ENCODE data around the gene SLC22A14.
A peak's percentile ranks its signal among the peaks of the same experiment; 100 is the strongest.
"Not testable (repeated sequence)": the region's sequence is repeated elsewhere in the genome, so short reads cannot be mapped to it uniquely, and the experiment has no call there.

SLC22A14 gene, protein sequence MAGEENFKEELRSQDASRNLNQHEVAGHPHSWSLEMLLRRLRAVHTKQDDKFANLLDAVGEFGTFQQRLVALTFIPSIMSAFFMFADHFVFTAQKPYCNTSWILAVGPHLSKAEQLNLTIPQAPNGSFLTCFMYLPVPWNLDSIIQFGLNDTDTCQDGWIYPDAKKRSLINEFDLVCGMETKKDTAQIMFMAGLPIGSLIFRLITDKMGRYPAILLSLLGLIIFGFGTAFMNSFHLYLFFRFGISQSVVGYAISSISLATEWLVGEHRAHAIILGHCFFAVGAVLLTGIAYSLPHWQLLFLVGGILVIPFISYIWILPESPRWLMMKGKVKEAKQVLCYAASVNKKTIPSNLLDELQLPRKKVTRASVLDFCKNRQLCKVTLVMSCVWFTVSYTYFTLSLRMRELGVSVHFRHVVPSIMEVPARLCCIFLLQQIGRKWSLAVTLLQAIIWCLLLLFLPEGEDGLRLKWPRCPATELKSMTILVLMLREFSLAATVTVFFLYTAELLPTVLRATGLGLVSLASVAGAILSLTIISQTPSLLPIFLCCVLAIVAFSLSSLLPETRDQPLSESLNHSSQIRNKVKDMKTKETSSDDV

GRCh38 chr3:38281895-38282686, at the start of gene SLC22A14:
Gene SLC22A14, plus strand, starts transcription at chr3:38282294. Its CDS starts 23,733 bp downstream, at chr3:38306027.
- DNase-seq (ENCODE audit: low spot score): no peak

DNA sequence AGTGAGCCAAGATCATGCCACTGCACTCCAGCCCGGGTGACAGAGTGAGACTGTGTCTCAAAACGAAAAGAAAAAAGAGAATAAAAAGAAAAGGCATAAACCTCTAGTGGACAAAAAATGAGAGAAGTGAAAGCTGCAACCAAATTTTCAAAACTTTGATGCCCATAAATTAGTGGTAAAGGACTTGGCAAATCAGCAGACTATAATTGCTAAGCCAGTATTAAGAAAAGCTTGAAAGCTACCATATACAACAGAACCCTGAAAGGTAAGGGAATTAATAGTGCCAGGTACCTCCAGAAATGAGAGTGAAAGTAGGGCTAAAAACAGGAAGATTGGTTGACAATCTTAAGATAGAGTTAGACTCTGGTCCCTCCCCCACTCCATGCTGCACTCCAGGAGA, 49.4 kb upstream of the SLC22A14 start:
- no peak for DNase-seq (ENCODE audit: low spot score)

GRCh38 chr3:38235466-38235865, 46.6 kb upstream of the SLC22A14 start:
- DNase-seq (ENCODE audit: low spot score): no peak

DNA sequence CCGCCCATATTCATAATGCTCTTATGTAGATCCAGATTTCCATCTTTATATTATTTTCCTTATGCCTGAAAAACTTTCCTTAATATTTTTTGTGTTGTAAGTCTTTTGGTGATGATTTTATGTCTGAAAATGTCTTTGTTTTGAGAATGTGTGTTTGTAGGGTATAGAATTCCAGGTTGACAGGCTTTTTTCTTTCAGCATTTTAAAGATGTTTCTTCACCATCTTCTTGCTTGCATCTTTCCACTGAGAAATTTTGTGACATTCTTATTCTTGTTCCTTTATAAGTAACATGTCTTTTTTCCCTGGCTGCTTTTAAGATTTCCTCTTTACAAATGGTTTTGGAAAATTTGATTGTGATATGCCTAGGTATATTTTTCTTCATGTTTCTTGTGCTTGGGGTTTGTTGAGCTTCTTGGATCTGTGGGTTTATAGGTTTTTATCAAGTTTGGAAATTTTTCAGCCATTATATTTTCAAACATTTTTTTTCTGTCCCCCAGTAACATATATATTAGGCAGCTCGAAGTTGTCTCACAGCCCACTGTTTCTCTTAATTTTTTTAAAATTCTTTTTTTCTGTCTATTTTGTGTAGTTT, 43.6 kb upstream of the SLC22A14 start:
- no peak for DNase-seq (ENCODE audit: low spot score)

- DNase-seq (ENCODE audit: low spot score): not testable (repeated sequence)
These were observed 39.3 kb upstream of the SLC22A14 start for GRCh38 chr3:38242812-38243211.

DNA sequence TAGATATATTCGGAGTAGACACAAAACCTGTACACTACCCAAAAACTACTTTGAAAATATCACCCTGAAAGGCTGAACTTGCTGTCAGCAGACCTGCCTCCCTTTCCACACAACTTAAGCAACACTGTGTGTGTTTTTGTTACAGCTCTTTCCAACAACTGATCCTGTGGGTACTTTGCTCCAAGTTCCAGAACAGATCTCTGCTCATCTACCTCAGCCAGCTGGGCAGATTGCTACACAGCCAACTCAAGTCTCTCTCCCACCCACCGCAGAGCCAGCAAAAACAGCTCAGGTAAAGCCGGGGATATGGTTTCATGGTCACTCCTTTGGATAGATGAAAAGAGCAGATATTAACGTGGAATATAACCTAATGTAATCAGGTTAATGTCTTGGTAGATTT, 36.2 kb upstream of the SLC22A14 start:
- no peak for DNase-seq (ENCODE audit: low spot score)

DNA sequence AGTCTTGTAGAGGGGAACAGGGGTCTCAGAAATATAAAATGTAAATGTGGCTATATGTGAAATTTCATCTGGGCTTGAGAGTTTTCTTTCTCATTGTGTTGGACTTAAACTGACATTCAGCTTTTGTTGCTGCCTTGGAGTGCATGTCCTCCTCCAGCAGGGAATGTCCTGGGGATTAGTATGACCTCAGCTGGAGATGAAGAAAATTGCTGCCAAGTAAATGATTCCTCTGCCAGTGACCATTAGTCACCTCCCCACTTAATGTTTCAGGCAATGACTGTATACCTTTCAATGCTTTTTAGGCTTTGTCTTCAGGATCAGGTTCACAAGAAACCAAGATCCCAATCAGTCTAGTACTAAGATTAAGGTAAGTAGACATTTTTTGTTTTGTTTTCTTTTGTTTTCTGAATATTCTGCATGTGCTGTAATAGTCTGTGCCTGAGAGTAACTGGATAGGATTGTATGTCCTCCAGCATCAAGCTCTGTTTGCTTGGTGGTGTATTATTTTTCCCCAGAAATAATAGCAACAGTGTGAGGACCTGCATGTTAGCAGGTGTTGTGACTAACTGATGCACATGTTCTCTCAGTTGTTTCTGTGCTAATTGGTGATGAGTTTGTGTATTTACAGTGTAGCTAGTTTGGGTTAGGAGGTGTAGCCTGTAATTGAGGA, 34.6 kb upstream of the SLC22A14 start:
- peak; percentile 21 for DNase-seq (ENCODE audit: low spot score)

DNA sequence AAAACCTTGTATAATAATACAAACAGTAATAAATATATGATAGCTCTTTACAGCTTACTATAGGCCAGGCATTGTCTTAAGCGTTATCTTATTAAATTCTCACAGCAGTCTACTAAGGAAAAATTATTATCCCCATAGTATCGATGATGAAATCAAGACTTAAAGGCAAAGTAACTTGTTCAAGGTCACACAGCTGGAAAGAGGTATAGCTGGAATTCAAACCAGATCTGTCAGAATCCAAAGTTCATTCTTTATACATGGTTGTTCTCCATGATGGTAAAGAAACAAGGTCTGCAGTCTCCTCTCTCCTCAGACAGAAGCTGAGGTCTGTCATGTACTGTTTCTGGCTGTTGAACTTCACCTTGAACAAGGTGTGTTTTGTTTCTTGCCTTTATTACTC, 31.9 kb upstream of the SLC22A14 start:
- DNase-seq (ENCODE audit: low spot score): no peak

DNA sequence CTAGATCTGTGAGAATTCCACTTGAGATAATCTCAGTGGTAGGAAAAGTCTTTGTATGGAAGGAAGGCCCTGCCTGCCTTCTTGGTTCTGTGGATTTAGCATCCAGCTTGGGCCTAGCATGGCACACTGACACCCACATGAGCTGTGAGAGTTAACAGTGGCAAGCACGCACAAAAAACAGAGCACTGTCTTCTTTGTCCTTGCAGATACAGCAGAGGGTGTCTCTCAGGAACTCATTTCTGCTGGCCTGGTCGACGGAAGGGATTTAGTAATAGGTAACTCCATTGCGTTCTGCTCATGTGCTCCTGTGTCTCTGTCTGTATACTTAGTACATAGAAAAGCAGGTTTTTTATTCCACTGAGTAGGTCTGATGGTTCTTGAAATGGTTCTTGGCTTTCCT, 30.9 kb upstream of the SLC22A14 start:
- DNase-seq (ENCODE audit: low spot score): no peak

GRCh38 chr3:38253704-38254103, 28.4 kb upstream of the SLC22A14 start:
- DNase-seq (ENCODE audit: low spot score): no peak

GRCh38 chr3:38254872-38255271, 27.2 kb upstream of the SLC22A14 start:
- DNase-seq (ENCODE audit: low spot score): no peak

- no peak for DNase-seq (ENCODE audit: low spot score)
These were observed 26.5 kb upstream of the SLC22A14 start for GRCh38 chr3:38255627-38256026.

DNA sequence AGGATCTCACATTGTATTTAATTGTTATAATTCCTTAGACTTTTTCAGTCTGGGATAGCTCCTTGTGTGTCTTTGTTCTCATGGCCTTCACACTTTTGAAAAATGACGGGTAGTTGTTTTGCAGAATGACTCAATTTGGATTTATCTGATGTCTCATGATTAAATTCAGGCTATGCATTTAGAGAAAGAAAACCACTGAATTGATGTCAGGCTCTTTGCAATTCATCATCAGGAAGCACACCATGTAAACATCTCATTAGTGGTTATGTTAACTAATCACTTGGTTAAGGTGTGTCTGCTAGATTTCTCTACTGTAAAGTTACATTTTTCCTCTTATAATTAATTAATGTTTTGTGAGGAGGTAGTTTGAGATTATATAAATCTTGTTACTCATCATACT, 24.5 kb upstream of the SLC22A14 start:
- no peak for DNase-seq (ENCODE audit: low spot score)

DNA sequence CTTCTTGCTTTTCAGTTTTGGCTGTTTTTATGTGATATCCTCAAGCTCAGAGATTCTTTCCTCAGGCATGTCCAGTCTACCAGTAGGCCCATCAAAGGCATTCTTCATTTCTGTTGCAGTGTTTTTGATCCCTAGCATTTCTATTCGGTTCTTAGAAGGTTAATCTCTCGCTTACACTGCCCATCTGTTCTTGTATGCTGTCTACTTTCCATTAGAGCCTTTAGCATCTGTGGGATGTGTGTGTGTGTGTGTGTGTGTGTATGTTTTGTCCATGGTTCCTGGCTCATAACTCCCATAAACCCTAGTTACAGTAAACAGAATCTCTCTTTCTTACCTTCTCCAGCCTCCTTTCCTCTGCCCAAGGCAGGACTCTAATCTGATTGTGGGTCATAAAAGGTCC, 21.6 kb upstream of the SLC22A14 start:
- no peak for DNase-seq (ENCODE audit: low spot score)

GRCh38 chr3:38264353-38264771, 17.7 kb upstream of the SLC22A14 start:
- DNase-seq (ENCODE audit: low spot score): no peak

DNA sequence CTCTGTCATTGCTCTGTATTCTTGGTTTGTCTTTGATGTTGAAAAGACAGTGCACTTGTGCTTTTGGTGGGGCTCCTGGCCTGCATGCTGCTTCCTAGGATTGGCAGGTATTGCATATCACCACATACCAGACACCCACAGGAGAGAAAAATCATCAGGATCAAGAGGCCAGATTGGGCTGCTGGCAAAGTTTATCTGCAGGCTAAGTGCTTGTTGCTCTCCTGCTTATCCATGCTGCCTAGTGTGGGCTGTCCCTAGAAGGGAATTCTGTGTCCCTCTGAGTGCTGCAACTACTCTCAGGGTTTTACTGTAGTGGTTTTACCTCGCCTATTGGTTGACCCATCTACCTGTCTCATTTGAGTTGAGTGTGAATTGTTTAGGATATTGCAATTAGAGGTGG, 17.3 kb upstream of the SLC22A14 start:
- DNase-seq (ENCODE audit: low spot score): no peak

GRCh38 chr3:38265604-38266307, 16.3 kb upstream of the SLC22A14 start, which contains the start of gene SLC22A13:
Gene SLC22A13, plus strand, starts transcription at chr3:38265812. Its CDS starts 49 bp downstream, at chr3:38265861.
- DNase-seq (ENCODE audit: low spot score): no peak

GRCh38 chr3:38266810-38267209, 15.3 kb upstream of the SLC22A14 start:
- no peak for DNase-seq (ENCODE audit: low spot score)

- DNase-seq (ENCODE audit: low spot score): no peak
These were observed 14.4 kb upstream of the SLC22A14 start for GRCh38 chr3:38267662-38268061.

DNA sequence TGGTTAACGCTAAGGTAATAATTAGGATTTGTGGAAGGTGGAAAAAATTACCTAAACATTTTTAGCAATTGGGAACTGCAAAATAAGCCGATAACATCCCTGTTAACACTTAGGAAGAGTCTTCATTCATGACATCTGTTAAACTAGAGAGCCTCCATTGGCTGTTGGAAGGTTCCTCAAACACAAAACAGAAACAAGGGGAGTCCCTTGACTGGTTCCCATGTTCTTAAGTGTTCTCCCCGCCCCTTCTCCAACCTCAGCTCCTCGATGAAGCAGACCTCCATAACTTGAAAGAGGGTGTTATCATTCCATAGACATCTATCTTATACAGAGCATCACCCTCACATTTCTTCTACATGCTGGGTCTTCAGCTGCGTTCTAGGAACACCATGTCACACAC, 14.0 kb upstream of the SLC22A14 start:
- no peak for DNase-seq (ENCODE audit: low spot score)

GRCh38 chr3:38268522-38268921, 13.6 kb upstream of the SLC22A14 start:
- DNase-seq (ENCODE audit: low spot score): no peak
